ENCODE measurements around the gene TMEM161B.
"Not testable (repeated sequence)": the region's sequence is repeated elsewhere in the genome, so short reads cannot be mapped to it uniquely, and the experiment has no call there.

TMEM161B gene

GRCh38 chr5:88177486-88177885, 91.2 kb downstream of the TMEM161B start:
- not testable (repeated sequence) for DNase-seq

GRCh38 chr5:88172847-88173758, 95.5 kb downstream of the TMEM161B start:
- DNase-seq: no peak

GRCh38 chr5:88159591-88159990, 109.1 kb downstream of the TMEM161B start:
- DNase-seq: no peak

GRCh38 chr5:88158056-88158455, 110.6 kb downstream of the TMEM161B start:
- no peak for DNase-seq

GRCh38 chr5:88154891-88155290, 113.8 kb downstream of the TMEM161B start:
- no peak for DNase-seq

GRCh38 chr5:88150747-88151146, 117.9 kb downstream of the TMEM161B start:
- DNase-seq: no peak

- DNase-seq: no peak
Measured at GRCh38 chr5:88145611-88146467, 122.8 kb downstream of the TMEM161B start.

- DNase-seq: no peak
Measured at GRCh38 chr5:88145221-88145610, 123.4 kb downstream of the TMEM161B start.
